ENCODE measurements around the gene TBC1D3B.

TBC1D3B gene

DNA sequence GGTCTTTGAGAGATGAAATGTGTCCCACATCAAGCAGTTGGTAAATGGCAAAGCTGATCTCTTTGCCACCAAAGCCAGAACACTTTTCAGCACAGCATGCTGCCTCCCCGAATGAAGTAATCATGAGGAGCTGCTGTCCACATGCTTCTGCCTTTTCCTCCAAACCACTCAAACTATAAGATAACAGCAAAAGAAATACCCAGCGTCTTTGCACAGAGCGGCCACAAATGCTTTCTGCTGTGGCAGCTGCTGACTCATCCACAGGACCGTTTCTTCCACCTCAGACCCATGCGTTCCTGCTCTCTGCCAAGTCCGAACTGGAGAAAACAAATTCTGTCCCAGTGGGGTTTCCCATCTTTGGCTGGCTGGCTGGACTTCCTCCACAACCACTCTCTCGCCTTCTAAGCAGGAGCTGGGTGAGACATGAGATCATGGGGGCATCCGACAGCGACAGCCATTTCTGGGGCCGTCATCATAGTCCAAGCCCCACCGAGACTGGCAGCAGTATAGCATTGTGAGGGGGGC lies 27.1 kb downstream of the TBC1D3B start:
- DNase-seq = no peak
- no peak overlapping the region for H3K27ac ChIP-seq
- TF ChIP-seq, protein P1, sequence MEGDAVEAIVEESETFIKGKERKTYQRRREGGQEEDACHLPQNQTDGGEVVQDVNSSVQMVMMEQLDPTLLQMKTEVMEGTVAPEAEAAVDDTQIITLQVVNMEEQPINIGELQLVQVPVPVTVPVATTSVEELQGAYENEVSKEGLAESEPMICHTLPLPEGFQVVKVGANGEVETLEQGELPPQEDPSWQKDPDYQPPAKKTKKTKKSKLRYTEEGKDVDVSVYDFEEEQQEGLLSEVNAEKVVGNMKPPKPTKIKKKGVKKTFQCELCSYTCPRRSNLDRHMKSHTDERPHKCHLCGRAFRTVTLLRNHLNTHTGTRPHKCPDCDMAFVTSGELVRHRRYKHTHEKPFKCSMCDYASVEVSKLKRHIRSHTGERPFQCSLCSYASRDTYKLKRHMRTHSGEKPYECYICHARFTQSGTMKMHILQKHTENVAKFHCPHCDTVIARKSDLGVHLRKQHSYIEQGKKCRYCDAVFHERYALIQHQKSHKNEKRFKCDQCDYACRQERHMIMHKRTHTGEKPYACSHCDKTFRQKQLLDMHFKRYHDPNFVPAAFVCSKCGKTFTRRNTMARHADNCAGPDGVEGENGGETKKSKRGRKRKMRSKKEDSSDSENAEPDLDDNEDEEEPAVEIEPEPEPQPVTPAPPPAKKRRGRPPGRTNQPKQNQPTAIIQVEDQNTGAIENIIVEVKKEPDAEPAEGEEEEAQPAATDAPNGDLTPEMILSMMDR (IDR thresholded peaks at IDR 0.05; ENCODE audit: low read depth, low read length) = no peak
- H3K27me3 ChIP-seq (ENCODE audit: insufficient read depth, low read depth, severe bottlenecking) = no peaks in the 10 kb centered on the region
- no peaks in the 10 kb centered on the region for H3K36me3 ChIP-seq
- H3K9me3 ChIP-seq (ENCODE audit: severe bottlenecking) = no peaks in the 10 kb centered on the region
- no peak overlapping the region for H3K4me3 ChIP-seq (ENCODE audit: low read depth, low read length)

DNA sequence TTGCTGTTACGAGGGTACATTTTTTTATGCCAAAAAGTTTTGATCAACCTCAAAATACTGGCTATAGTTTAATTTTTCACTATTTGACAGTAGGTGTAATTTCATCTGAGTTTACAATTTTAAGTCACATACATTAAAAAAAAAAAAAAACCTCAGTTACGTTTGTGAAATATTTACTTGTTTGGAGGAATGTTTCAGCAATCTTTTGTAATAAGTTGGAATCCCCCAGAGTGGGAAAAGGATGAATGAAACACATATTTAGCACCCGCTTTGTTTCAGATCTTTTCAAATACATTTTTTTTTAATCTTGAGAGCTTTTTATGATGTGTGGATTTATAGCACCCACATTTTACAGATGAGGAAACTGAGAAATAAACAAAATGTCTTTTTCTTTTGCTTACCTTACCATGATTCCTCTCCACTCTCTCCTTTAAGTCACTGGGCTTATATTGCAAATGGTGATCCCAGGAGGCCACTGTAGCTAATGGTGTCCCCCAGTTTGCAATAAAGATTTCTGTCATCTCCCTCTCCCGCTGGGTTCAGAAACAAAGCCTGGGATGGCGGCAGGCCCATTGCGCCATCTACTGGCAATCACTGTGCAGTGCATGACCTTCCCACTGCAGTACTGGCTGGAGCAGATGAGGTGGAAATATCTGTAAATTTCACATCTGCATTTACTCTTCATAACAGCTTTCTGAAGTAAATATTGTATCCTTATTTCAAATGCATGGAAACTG lies 27.7 kb downstream of the TBC1D3B start:
- TF ChIP-seq, protein P1 (IDR thresholded peaks at IDR 0.05; ENCODE audit: low read depth, low read length) = peak; percentile 94
- Histone ChIP-seq H3K4me3 (ENCODE audit: low read depth, low read length) (no peak overlapping the region), H3K27ac (no peak overlapping the region), H3K27me3 (ENCODE audit: insufficient read depth, low read depth, severe bottlenecking) (no peaks in the 10 kb centered on the region), H3K9me3 (ENCODE audit: severe bottlenecking) (no peaks in the 10 kb centered on the region), H3K36me3 (no peaks in the 10 kb centered on the region)
- DNase-seq = peak; percentile 63

DNA sequence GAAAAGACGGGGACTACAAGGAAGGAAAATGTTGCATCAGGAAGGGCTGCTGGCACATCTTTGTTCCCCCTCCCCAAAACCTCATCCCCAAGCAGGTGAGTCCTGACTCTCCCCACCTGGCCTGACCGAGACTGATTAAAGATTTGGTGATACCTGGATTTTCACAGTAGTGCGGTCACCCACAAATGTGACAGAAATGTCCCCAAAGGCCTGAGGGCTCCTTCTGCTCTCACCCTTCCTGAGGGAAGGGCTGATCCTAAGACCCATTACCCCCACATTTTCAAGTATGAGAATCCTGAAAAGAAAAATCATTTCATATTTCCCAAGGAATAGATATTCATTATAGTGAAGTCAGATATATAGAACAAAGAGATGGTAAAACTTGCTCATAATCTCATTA lies 28.8 kb downstream of the TBC1D3B start:
- DNase-seq = no peak
- no peak overlapping the region for H3K27ac ChIP-seq
- TF ChIP-seq, protein P1 (IDR thresholded peaks at IDR 0.05; ENCODE audit: low read depth, low read length) = no peak
- H3K36me3 ChIP-seq = no peaks in the 10 kb centered on the region
- H3K27me3 ChIP-seq (ENCODE audit: insufficient read depth, low read depth, severe bottlenecking) = no peaks in the 10 kb centered on the region
- no peaks in the 10 kb centered on the region for H3K9me3 ChIP-seq (ENCODE audit: severe bottlenecking)
- no peak overlapping the region for H3K4me3 ChIP-seq (ENCODE audit: low read depth, low read length)

DNA sequence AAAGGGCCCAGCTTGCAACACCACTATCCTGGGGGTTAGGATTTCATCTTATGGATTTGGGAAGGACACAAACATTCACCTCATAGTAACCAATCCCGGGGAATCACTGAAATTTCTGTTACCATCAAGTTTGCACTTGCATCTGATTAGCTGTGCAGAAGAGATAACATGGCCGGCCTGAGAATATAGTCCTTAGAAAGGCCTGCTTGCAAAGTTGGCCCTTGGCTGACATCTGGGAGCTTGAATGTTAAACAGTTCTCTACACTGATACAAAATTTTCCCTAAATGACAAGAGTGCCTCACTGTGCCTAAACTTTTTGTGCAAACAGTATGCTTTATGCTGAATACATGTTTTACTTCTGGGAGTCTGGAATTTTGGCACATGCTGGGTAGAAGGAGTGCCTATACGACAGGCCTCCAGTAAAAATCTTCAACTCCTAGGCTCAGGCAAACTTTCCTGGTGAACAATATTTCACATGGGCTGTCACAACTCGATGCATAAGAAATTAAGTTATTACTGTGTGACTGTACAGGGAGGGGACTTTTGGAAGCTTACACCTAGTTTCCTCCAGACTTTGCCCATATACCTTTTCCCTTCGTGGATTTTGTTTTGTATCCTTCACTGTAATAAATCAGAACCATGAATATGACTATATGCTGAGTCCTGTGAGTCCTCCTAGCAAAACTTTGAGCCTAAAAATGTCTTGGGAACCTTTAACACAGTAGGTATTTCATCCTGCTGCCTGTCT lies 31.3 kb downstream of the TBC1D3B start:
- Histone ChIP-seq H3K27ac (no peak overlapping the region), H3K27me3 (ENCODE audit: insufficient read depth, low read depth, severe bottlenecking) (no peaks in the 10 kb centered on the region), H3K36me3 (no peaks in the 10 kb centered on the region), H3K9me3 (ENCODE audit: severe bottlenecking) (no peaks in the 10 kb centered on the region), H3K4me3 (ENCODE audit: low read depth, low read length) (no peak overlapping the region)
- TF ChIP-seq, protein P1 (IDR thresholded peaks at IDR 0.05; ENCODE audit: low read depth, low read length) = no peak
- DNase-seq = no peak

DNA sequence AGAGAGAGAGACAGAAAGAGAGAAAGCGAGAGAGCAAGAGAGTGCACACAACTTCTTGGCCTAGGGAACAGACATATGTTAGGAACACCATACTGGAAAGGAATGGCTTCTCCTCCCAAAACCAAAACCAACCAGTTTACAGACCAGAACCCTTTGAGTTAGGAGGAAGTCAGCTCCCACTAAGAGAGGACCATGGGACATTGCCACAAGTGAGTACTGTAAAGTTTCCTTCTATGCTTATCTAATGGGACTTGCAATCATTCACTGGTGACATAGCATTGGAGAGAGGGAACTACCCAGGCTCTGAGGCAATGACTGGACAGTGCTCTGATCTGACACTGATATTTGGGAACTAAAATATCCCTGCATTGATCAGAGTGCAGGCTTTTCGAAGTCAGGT lies 32.4 kb downstream of the TBC1D3B start:
- no peak for DNase-seq
- no peaks in the 10 kb centered on the region for H3K27me3 ChIP-seq (ENCODE audit: insufficient read depth, low read depth, severe bottlenecking)
- TF ChIP-seq, protein P1 (IDR thresholded peaks at IDR 0.05; ENCODE audit: low read depth, low read length) = no peak
- H3K4me3 ChIP-seq (ENCODE audit: low read depth, low read length) = no peak overlapping the region
- no peak overlapping the region for H3K27ac ChIP-seq
- H3K36me3 ChIP-seq = no peaks in the 10 kb centered on the region
- H3K9me3 ChIP-seq (ENCODE audit: severe bottlenecking) = no peaks in the 10 kb centered on the region

Measured in WERI-Rb-1 (cell line).